HG03159 (cell line): Measurements from ENCODE around the gene LHPP.
"Not testable (repeated sequence)": the region's sequence is repeated elsewhere in the genome, so short reads cannot be mapped to it uniquely, and the experiment has no call there.

Experiments
- ATAC-seq: cut with Tn5 transposase; IDR thresholded peaks from one replicate; pipeline ENCODE4 v1.9.1; 2021; ENCODE audit warnings: mild to moderate bottlenecking, moderate library complexity; ENCODE audit not compliant: unreplicated experiment

The LHPP gene

DNA sequence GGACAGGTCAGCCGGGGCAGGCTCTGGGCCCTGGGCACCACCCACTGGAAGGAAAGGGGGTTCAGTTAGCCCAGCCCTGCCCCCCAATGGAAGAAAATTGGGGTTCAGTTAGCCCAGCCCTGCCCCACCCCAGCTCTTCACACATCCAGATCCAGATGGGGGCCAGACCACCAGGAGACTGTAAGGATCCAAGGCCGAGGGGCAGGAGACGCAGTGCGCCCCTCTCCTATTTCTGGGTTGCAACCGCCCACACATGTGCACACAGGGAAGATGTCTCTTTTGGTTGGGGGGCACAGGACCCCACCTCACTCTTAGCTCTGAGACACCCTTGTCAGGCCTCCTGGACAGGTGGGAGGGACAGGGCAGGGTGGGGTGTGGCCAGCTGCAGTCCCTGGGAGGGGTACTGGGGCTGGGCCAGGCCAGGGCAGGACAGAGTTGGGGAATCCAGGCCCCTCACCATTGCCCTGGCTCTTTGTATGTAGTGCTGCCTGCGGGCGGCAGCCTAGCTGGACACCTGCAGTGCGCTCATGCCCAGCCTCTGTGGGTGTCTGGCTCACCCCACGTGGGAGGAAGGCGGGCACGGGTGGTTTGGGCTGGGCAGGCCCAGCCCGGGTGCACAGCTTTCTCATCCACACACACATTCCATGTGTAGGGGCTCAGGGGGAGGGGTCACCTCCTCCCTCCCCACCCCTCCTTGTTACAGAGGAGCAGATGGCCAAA lies 141.2 kb downstream of the LHPP start:
- no peak for ATAC-seq

DNA sequence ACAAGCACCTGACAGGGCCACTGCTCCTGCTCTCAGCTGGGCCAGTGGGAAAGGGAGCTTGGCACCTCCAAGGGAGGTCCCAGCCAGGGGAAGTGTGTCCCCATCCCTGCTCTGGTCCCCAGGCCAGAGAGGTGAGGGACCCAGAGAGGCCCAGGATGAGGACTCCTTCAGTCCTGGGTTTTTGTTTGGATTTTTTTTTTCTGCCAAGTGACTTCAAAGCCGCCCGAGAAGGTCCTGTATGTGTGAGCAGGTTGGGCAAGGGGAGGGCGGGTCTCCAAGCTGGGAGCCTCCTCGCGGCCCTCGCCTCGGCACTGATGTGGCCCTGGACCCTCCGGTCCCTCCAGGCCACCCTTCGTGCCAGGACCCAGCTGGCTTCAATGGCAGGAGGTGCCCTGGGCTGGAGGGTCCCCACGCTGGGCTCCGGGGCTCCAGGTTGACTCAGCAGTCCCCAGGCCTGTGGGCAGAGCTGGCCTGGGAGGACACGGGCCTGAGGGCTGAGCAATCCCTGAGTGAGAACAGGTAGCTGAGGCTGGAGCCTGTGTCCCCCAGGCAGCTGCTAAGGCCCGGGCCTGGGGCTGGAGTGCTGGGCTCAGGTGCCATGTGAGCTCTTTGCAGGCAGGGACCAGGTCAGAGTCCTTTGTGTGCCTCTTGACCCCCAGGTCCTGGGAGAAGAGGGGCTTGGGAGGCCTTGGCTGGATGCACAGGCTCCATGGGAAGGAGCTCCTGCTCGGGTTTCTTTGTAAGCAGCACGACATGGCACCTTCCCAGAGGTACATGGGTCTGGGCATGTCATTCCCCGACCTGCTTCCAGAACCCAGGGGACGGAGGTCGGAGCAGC lies 142.0 kb downstream of the LHPP start:
- ATAC-seq, result no peak

DNA sequence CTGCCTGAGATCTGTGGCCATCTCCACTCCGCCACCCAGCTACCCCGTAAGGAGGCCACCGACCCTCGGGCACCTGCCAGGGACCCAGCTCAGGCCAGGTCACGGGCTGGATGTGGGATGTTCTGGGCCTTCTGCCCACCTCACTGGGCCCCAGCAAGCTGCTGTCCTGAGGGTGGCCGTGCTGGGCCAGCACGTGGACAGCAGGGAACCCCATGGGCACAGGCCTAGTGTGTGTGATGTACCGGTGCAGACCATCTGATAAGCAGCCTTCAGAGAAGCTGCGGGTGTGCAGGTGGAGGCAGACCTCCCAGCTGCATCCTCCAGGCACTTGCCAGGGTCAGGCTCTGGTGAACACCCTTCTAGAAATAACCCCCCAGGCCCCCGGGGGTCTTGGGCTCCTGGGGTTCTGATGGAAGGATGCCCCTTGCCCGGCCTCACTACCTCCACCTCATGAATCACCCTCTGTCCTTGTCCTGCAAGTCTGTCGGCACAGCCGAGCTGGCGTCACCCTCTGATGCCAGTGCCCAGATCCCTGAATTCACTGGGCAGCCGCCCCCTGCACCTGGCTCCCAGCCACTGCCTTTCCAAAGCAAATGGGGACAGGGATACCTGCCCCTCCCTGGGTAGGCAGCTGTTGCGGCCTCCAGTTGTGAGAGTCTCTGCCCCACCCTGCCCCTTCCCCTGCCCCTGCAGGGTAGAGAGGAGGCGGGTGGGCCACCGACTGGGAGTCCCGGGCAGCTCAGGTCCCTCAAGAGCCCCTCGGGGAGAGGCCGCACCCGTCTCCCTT lies 142.8 kb downstream of the LHPP start:
- no peak for ATAC-seq

DNA sequence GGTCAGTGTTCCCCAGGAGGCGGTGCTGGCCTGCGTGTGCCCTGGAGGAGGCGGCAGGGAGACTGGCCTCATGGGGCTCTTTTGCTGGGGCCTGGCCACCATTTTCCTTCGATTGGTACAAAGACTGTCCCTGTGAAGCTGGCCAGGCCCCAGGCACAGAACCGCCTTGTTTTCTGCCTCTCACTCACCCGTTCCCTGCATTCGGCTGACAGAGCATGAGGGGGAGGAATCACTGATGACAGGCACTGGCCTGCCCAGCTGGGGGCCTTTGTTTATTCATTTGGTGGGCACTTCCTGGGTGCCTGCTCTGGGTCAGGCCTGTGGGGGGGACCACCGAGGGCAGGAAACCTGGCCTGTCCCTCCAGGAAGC lies 143.4 kb downstream of the LHPP start:
- ATAC-seq, result no peak

DNA sequence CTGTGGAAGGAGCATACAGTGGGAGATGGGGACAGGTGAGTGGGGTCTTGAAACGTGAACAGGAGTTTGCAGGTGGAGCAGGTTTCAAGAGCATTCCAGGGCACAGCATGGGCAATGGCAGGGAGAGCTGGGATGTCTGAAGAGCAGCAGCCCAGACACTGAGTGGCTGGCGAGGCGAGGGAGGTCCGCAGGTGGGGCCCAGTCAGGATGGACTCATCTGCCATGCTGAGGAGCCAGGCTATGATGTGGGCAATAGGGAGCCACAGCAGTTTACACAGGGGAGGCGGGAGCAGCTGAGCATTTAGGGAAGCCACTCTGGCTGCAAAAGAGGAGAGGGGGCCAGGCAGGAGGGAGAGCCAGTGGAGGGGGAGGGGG lies 143.8 kb downstream of the LHPP start:
- ATAC-seq, result no peak

DNA sequence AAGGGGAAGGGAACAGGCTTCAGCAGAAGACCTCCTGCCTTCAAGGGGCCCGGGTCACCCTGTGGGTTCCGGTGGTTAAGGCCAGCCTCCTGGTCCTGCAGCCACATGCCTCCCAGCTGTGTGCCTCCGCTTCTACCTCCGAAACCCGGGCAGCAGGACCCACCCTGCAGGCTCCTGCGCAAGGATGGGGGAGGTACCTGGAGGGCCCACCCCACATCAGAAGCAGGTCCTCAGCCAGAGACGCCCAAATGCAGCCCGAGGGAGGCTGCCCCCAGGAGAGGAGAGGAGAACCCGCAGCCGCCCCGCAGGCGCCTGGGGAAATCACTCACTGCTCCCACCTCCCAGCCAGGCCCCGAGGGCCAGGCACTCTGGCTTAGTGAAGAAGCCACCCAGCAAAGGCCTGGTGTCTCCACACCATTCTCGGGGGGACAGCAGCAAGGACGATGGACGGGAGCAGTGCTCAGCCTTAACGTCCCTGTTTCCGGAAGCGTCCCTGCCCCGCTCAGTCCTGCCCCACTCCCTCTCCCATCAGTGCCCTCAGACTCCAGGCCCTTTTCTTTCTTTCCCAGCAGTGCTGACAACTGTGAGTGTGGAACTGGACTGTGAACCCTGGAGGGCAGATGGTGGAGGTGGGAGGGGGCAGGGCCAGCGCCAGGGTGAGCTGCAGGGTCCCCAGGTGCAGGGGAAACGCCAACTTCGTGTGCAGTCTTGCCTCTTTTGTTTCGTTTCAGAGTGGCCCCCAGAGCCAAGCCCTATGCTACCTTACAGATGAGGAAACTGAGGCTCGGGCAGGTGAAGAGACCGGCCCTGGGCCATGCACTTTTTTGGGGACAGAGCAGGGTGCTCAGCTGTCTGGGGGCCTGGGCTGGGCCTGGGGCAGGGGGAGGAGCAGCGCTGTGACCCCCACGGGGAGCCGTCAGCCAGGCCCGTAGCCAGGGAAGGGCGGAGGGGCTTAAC lies 144.5 kb downstream of the LHPP start:
- no peak for ATAC-seq

DNA sequence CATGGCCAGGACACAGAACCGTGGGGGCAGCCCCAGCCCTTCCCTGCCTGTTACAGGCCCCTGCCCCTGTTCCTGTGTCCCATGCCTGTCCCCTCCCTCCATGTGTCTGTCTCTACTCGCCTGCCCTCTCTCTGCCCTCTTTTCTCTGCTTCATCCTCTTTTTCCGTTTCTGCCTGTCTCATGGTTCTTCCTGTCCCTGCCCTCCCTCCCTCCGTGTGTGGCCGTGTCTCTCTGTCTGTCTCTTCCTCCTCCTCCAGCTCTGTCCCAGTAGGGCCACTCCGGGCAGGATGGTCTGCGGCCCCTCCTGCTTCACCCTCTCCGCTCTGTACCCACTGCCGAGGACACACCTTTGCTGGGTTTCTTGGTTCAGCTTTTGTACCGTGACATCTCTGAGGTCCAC lies 145.2 kb downstream of the LHPP start:
- no peak for ATAC-seq

DNA sequence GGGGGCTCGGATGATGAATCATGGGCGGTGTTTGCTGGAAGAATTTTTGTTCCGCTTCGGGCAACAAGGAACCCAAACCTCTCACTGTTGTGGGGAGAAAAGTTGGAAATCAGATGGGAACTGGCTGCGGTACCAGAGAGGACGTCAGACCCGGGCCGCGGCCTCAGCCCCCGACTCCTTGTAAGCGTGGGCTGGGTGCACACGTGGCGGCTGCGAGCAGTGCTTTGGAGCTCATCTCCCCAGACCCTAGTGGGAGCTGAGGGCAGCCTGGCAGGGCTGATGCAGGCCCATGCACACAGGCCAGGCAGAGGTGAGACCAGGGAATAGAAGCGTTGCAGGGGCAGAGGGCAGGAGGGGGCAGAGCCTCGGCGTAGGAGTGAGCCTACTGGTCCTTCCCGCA lies 146.1 kb downstream of the LHPP start:
- no peak for ATAC-seq

DNA sequence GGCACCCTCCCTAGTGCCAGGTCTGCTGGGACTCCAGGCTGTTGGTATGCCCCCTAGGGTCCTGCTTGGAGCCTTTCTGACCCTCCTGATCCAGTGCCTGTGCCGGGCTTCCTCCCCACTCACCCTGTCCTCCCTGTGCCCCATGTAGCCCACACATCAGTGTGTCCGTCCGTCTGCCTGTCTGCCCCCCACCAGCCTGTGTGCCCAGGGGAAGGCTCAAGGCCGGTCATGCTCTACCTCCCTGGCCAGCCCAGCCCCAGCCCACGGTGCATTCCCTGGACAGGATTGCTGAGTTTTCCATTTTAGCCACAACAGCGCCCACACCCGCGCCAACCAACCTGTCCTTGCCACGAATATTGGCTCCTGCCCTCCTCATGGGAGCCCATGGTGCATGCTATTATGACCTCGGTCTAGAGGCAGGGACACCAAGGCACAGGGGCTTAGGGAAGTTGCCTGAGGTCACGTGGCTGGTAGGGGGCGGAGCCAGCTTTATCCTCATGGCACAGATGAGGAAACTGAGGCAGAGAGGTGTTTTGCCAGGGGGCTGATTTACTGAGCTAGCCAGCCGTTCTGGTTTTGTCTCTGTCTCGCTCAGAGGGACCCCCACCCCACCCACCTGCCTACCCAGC lies 146.6 kb downstream of the LHPP start:
- no peak for ATAC-seq

DNA sequence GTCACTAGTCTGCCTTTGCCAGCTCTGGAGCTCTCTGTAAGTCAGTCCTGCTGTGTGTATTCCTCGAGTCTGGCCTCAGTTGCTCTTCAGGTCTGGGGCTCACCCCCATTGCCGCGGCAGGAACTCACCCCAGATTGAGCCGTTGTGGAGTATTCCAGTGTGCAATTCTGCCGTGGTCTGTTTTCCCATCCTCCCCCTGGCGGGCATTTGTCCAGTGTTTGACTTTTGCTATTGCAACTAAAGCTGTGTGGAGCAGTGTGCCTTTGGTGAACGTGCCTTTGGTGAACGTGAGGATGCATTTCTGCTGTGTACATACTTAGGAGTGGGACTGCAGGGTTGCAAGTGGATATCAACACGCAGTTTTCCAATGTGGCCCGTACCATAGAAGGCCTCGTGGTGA lies 148.1 kb downstream of the LHPP start:
- ATAC-seq, result no peak

DNA sequence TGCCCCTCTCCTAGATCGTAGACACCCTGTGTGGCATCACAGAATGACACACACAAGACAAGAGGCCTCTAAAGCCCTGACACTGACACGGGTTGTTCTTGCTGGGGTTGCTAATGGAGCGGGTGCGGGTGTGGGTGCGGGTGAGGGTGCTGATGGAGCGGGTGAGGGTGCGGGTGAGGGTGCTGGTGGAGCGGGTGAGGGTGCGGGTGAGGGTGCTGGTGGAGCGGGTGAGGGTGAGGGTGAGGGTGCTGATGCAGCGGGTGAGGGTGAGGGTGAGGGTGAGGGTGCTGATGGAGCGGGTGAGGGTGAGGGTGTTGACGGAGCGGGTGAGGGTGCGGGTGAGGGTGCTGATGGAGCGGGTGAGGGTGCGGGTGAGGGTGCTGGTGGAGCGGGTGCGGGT lies 148.6 kb downstream of the LHPP start:
- not testable (repeated sequence) for ATAC-seq

DNA sequence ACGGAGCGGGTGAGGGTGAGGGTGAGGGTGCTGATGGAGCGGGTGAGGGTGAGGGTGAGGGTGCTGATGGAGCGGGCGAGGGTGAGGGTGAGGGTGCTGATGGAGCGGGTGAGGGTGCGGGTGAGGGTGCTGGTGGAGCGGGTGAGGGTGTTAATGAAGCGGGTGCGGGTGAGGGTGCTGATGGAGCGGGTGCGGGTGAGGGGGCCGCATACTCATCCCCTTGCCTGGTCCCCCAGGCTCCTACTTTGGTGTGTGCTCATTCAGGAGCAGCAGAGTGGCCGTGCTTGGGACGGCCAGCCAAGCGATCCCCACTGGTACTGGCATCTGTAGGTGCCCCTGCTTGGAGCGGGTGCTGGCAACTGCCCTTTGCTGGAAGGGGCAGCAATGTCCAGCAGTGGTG lies 149.2 kb downstream of the LHPP start:
- not testable (repeated sequence) for ATAC-seq

DNA sequence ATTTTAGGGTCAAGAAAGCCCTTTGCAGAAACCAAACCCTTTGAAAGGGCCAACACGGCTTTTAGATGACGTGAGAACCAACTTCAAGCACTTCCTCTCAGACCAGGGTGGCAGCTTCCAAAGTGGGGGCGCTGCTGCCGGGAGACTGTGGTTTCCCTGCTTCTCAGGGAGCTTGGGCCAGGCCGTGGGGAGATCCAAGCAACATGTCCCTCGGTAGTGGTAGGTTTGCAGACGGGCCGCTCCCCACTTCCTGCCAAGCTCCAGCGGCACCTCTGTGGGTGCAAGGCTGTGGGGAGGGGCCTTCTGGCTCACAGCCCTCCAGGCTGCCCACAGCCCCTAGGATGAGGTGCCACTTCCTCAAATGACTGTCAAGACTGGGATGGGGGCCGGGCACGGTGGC lies 150.1 kb downstream of the LHPP start:
- ATAC-seq, result no peak

DNA sequence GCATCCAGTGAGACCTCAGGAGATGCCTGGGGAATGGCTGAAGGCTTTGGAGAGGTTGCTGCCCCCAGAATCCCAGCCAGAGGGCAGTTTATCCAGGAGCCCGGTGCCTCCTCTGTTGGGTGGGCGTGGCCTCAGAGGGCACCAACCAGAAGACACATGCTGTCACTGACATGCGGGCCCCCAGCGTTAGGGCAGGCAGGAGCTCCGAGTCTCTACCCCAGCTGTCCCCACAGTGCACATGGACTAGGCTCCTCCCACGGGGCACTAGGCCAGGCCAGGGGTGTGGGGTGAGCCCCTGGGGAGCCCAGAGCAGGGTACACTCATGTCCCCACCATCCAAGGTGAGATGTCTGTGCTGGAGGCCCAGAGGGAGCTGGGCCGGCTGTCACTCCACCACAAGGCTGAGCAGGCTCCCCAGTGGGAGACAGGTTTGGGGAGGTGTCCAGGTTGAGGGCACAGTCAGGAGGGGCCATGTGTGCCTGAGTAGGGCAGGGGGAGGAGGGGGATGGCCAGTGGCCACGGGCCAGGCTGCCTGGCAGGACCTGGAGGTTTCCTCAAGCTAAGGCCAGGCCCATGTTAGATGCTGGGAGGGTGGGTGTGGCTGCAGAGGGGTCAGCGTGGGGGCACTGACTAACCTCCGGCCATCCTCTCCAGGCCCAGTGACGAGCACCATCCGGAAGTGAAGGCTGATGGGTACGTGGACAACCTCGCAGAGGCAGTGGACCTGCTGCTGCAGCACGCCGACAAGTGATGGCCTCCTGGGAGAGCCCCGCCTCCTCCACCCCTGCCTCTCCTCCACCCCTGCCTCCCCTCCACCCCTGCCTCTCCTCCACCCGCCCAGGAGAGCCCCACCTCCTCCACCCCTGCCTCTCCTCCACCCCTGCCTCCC lies 151.2 kb downstream of the LHPP start:
- ATAC-seq, result no peak

DNA sequence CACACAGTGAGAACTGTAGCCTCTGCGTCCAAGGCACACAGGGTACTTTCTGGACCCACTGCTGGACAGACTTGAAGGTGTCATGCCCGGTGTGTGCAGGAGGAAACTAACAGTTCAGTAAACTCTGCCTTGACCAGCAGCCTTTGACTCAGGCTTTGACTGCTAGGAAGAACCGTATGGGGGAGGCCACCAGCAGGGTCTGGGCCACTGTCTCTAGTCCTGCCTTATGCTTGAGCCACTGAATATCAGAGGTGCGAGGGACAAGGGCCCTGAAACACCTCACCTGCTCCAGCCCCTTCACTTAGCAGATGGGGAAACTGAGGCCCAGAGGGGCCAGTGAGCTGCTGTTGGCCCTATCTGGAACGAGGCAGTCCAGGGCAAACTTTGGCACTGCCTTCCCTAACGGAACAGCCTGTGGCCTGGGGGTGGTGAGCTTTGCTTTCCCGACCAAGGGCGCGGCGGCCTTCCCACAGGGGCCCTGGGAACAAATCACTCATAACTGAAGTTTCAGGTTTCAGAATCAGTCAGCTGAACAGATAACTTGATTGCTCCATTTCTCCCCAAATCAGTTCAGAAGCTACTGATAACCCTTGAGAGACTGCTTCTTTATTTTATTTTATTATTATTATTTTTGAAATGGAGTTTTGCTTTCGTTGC lies 152.5 kb downstream of the LHPP start:
- ATAC-seq, result no peak

DNA sequence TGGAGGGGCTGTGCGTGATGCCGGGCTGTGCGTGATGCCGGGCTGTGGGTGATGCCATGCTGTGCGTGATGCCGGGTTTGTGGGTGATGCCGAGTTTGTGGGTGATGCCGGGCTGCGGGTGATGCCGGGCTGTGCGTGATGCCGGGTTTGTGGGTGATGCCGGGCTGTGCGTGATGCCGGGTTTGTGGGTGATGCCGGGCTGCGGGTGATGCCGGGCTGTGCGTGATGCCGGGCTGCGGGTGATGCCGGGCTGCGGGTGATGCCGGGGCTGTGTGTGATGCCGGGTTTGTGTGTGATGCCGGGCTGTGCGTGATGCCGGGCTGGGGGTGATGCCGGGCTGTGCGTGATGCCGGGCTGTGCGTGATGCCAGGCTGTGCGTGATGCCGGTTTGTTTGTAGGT lies 153.6 kb downstream of the LHPP start:
- no peak for ATAC-seq

DNA sequence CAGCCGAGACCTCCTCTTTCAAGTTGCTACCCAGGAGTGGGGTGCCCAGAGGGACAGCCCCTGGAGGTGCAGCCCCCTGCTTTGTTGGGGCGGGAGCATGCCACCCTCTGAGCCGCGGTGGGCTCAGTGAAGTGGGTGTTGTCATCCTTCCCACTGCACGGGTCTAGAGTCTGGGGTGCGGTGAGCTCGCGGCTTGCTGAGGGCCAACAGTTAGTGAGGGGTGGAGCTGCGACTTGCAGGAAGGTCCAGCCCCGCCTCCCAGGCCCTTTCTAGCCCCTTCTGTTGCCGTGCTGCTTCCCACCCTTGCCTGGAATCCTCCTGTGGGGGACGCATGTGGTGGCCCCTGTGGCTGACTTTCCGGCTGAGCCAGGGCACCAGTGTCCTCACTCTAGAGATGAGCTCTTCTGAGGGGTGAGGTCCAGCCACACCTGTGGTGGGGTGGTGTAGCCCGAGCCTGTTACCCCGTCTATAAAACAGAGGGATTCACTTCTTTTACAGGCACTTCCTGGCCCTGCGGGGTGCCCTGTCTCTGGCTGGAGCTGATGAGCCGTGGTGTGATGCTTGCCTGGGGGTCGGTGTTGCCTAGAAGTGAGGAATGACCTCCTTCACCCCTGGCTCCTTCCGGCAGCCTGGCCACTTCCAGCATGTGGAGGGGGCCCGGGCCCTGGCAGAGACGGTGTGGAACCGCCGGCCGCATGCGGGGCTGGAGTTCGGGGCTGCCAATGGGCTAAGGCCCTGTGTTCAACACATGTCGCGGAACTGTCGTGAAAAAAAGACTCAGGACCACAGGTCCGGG lies 154.6 kb downstream of the LHPP start:
- no peak for ATAC-seq

DNA sequence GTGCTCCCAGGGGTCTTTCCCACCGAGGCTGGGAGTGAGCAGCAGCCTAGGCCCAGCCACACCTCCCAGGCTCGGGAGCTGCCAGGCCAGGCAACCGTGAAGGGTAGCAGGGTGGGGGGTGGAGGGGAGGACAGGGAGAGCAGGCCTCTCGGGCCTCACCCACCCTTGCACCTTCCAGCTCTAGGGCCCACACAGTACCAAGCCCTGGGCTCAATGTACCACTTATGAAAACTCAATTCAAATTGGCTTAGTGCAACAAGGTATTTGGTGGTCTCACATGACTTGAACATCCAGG lies 155.2 kb downstream of the LHPP start:
- no peak for ATAC-seq
